Muscle of leg (tissue), 11 donors: ENCODE results near the gene TEX9. TPM values are rescaled to one million over a fixed set of nuclear protein-coding genes. Genes with fewer than 3 reads are reported as not detected.
"Not testable (repeated sequence)": the region's sequence is repeated elsewhere in the genome, so short reads cannot be mapped to it uniquely, and the experiment has no call there.

Experiments
- DNase-seq: peaks from one replicate; pipeline ENCODE4 v3.0.0; 2013
- H3K27ac ChIP-seq: one replicate; pipeline ENCODE4 v1.5.1; 2013; ENCODE audit warnings: mild to moderate bottlenecking, low read length, control low read depth
- H3K27me3 ChIP-seq: one replicate; pipeline ENCODE4 v1.6.1; 2013; ENCODE audit warnings: low read length; ENCODE audit not compliant: control insufficient read depth, insufficient read depth
- H3K36me3 ChIP-seq: one replicate; pipeline ENCODE4 v1.6.1; 2013; ENCODE audit warnings: low read length; ENCODE audit not compliant: control insufficient read depth, insufficient read depth
- H3K4me1 ChIP-seq: one replicate; pipeline ENCODE4 v1.6.1; 2013; ENCODE audit warnings: low read length; ENCODE audit not compliant: control insufficient read depth, insufficient read depth
- H3K4me3 ChIP-seq: one replicate; pipeline ENCODE4 v1.5.1; 2013; ENCODE audit warnings: low read length, control low read depth
- H3K9me3 ChIP-seq: replicated peaks from 2 replicates; pipeline ENCODE4 v1.6.1; 2013; ENCODE audit warnings: low read depth, low read length; ENCODE audit not compliant: control insufficient read depth
- WGBS: methylation state at CpG from one replicate; pipeline ENCODE4 v1.1.5; 2013; ENCODE audit warnings: missing lambda C conversion rate; ENCODE audit not compliant: insufficient coverage; 5-methylcytosine and 5-hydroxymethylcytosine counted together
- polyA plus RNA-seq, 8 donors: library from polyadenylated mRNA; unstranded; fragments of 120-200 nt; gene quantifications; one replicate each; pipeline versions ENCODE4 v1.2.1 to v1.2.3, GENCODE V29; 2013; ENCODE audit warnings: inconsistent platforms in 1 of 8, low replicate concordance in 1 of 8; ENCODE audit not compliant: insufficient read length in 8 of 8, insufficient read depth in 1 of 8
- total RNA-seq: library from RNA; stranded (reverse); fragments of 120-200 nt; gene quantifications from one replicate; pipeline ENCODE4 v1.2.4, GENCODE V29; 2013

Gene TEX9
- total and polyA plus RNA-seq, 9 donors: 1.8 to 4.1 (median 1.9) TPM

DNA sequence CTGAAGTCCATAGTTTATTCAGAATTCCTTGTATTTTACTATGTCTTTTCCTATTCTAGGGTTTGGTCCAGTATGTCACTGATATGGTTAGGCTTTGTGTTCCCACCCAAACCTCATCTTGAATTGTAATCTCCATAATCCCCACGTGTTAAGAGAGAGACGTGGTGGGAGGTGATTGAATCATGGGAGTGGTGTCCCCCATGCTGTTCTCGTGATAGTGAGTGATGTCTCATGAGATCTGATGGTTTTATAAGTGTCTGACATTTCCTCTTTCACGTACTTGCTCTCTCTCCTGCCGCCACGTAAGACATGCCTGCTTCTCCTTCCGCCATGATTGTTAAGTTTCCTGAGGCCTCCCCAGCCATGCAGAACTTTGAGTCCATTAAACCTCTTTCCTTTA, 6.6 kb upstream of the TEX9 start:
- H3K4me3 ChIP-seq: no peak overlapping the region
- DNase-seq: no peak
- H3K36me3 ChIP-seq: no peaks in the 10 kb centered on the region
- no peaks in the 10 kb centered on the region for H3K4me1 ChIP-seq
- no peaks in the 10 kb centered on the region for H3K9me3 ChIP-seq
- WGBS: no CpG with 5 or more reads among the region's 7 CpGs
- H3K27me3 ChIP-seq: no peaks in the 10 kb centered on the region
- no peak overlapping the region for H3K27ac ChIP-seq

DNA sequence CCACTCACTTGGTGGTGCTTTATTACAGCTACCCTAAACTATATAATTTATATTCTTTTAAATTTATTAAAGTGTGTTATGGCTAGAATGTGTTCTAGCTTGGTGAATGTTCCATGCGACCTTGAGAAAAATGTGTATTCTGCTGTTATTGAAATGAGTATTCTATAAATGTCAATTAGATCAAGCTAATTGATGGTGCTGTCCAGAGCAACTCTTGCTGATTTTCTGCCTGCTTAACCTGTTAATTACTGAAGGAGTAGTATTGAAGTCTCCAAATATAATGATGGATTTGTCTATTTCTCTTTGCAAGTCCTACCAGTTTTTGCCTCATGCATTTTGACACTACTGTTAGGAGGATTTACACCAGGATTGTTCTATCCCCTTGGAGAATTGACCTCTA, 3.2 kb upstream of the TEX9 start:
- H3K36me3 ChIP-seq: no peaks in the 10 kb centered on the region
- no peaks in the 10 kb centered on the region for H3K4me1 ChIP-seq
- no peak for DNase-seq
- no peak overlapping the region for H3K27ac ChIP-seq
- H3K4me3 ChIP-seq: no peak overlapping the region
- no peaks in the 10 kb centered on the region for H3K9me3 ChIP-seq
- no peaks in the 10 kb centered on the region for H3K27me3 ChIP-seq
- WGBS: 100% methylated on average over 1 of the region's 1 CpG

DNA sequence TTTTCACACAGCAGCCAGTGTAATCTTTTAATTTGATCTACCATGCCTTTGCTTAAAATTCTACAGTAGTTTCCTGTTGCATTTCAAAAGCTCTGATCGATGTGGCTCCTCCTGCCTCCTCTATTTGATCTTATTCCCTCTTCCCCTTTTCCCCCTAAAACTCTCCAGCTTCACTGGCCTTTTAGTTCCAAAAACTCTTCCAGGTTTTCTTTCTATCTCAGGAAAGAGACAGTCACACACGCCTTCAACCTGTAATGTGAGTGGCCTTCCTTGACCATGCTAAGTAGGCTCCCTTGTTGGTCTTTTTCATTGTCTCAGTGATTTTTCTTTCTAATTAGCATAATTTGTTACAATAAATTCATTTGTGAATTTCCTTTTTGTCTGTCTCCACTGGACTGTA, 985 bp downstream of the TEX9 start:
- no peak overlapping the region for H3K4me3 ChIP-seq
- 11% methylated on average over 1 of the region's 2 CpGs for WGBS
- H3K9me3 ChIP-seq: no peaks in the 10 kb centered on the region
- DNase-seq: no peak
- H3K27ac ChIP-seq: no peak overlapping the region
- H3K36me3 ChIP-seq: no peaks in the 10 kb centered on the region
- H3K27me3 ChIP-seq: no peaks in the 10 kb centered on the region
- H3K4me1 ChIP-seq: no peaks in the 10 kb centered on the region

DNA sequence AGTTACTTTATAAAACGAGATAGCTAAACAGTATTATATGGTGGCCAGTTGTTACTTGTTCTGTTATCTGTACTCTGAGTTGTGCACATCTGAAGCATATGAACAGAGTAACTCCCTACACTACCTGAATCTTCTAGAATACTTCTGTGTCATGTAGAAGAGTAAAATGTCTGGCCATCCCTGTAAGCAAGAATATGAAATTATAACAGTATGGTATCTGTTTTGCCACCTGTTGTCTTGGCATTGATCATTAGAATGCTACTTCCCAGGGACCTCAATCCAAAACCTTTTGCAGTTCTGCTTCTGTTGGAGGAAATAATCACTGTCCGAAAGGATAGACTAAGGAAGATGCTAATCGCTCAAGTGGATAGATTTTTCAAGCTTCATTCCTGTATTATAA, 1.9 kb downstream of the TEX9 start:
- H3K9me3 ChIP-seq: no peaks in the 10 kb centered on the region
- no peaks in the 10 kb centered on the region for H3K27me3 ChIP-seq
- H3K4me1 ChIP-seq: no peaks in the 10 kb centered on the region
- no peak for DNase-seq
- no peak overlapping the region for H3K4me3 ChIP-seq
- WGBS: no CpG with 5 or more reads among the region's 3 CpGs
- H3K36me3 ChIP-seq: no peaks in the 10 kb centered on the region
- no peak overlapping the region for H3K27ac ChIP-seq

DNA sequence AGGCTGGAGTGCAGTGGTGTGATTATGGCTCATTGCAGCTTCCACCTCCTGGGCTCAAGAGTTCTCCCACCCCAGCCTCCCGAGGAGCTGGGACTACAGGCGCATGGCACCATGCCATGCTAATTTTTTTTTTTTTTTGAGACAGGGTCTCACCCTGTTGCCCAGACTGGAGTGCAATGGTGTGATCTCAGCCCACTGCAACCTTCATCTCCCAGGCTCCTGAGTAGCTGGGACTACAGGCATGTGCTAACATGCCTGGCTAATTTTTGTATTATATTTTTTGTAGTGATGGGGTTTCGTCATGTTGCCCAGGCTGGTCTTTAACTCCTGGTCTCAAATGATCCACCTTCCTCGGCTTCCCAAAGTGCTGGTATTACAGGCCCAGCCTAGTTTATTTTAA, 4.0 kb downstream of the TEX9 start:
- no peaks in the 10 kb centered on the region for H3K4me1 ChIP-seq
- 60% methylated on average over 1 of the region's 4 CpGs for WGBS
- H3K9me3 ChIP-seq: no peaks in the 10 kb centered on the region
- DNase-seq: no peak
- H3K27ac ChIP-seq: no peak overlapping the region
- H3K27me3 ChIP-seq: no peaks in the 10 kb centered on the region
- no peak overlapping the region for H3K4me3 ChIP-seq
- H3K36me3 ChIP-seq: no peaks in the 10 kb centered on the region

DNA sequence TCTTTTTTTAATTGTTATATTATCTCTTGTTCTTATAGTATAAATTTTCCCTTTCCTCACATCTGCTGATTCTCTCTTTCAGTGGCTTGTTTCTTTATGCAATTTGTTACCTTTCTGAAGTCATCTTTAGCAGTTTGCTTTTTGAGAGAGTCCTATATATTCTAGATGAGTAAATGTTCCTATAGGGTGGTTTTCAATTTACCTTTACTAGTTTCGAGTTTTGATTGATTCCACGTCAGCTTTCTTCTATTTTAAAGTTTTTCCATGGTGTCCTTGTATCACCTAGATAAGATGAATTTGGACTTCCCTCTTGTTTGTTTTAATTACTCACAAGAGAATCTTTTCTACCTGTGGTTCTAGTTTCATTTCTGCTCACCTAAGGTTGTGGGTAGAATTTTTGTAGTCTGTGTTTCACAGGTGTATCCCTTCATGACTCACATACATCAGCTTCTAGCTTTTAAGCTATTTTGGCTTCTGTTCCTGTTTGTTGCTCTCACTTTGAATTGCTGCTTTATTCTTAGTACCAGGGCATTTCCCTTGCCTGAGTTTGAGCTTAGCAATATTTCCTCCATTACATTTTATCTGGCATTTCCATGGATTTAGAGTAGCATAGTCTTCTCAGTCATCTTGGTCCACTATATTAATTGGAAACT, 6.4 kb downstream of the TEX9 start:
- no peaks in the 10 kb centered on the region for H3K27me3 ChIP-seq

DNA sequence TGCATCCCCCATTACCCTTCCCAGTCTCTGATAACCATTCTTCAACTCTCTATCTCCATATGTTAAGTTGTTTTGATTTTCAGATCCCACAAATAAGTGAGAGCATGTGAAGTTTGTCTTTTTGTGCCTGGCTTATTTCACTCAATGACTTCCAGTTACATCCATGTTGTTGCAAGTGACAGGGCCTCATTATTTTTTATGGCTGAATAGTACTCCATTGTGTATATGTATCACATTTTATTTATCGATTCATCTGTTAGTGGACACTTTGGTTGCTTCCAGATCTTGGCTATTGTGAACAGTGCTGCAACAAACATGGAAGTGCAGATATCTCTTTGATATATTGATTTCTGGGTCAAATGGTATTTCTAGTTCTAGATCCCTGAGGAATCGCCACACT, 9.5 kb downstream of the TEX9 start:
- no CpG with 5 or more reads among the region's 2 CpGs for WGBS
- not testable (repeated sequence) for H3K36me3 ChIP-seq, DNase-seq, H3K9me3 ChIP-seq, H3K27ac ChIP-seq, H3K4me3 ChIP-seq, H3K4me1 ChIP-seq, H3K27me3 ChIP-seq

More for the DNA sequence above, 6.4 kb downstream of the TEX9 start:
- DNase-seq: no peak
- no peaks in the 10 kb centered on the region for H3K9me3 ChIP-seq
- no peak overlapping the region for H3K4me3 ChIP-seq
- no peaks in the 10 kb centered on the region for H3K36me3 ChIP-seq
- WGBS: no CpG with 5 or more reads among the region's 2 CpGs
- H3K4me1 ChIP-seq: no peaks in the 10 kb centered on the region
- no peak overlapping the region for H3K27ac ChIP-seq

DNA sequence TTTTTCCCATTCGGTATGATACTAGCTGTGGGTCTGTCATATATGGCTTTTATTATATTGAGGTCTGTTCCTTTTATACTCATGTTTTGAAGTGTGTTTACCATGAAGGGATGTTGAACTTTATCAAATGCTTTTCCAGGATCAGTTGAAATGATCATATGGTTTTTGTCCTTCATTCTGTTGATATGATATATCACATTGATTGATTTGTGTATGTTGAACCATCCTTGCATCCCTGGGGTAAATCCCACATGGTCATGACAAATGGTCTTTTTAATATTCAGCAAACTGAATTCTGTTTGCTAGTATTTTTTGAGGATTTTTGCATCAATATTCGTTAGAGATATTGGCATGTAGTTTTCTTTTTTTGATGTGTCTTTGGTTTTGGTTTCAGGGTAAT, 12.6 kb downstream of the TEX9 start:
- not testable (repeated sequence) for H3K4me1 ChIP-seq, H3K27ac ChIP-seq, H3K9me3 ChIP-seq, H3K27me3 ChIP-seq, H3K4me3 ChIP-seq, H3K36me3 ChIP-seq, DNase-seq
- no CpG with 5 or more reads among the region's 2 CpGs for WGBS

DNA sequence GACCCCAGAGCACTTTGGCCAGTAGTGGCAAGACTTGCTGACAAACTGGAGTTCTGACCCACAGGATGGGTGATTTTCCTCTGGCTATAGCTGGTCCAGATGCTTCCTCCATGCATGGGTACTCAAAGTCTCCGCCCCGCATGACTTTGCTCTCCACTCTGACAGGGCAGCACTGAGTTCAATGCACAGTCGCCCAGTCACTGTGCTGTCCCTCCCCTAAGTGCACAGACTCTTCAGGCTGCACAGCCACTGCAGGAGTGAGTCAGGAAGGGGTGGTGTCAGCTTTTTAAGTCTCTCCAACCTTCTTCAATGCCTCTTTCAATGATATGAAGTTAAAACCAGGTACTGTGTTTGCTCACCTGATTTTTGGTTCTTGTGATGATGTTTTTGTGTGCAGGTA, 17.8 kb downstream of the TEX9 start:
- no peaks in the 10 kb centered on the region for H3K27me3 ChIP-seq
- H3K4me3 ChIP-seq: no peak overlapping the region
- H3K4me1 ChIP-seq: no peaks in the 10 kb centered on the region
- no peak for DNase-seq
- 100% methylated on average over 1 of the region's 3 CpGs for WGBS
- H3K27ac ChIP-seq: no peak overlapping the region
- no peaks in the 10 kb centered on the region for H3K36me3 ChIP-seq
- H3K9me3 ChIP-seq: peaks cover 11% of the 10 kb centered on the region

DNA sequence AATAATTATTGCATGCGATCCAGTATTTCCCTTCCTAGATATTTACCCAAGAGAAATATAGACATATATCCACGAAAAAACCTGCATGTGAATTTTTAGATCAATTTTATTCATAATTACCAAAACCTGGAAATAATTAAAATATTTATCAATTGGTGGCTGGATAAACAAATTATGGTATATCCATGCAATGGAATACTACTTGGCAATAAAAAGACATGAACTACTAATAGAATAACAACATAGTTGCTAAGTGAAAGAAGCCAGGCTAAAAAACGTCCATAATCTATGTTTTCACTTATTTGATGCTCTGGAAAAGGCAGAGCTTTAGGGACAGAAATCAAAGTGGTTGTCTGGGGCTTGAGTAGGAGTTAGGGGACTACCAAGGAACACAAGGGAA, 20.7 kb downstream of the TEX9 start:
- Histone ChIP-seq H3K9me3 (peaks cover 4% of the 10 kb centered on the region), H3K4me1 (no peaks in the 10 kb centered on the region)
- no CpG with 5 or more reads among the region's 3 CpGs for WGBS

DNA sequence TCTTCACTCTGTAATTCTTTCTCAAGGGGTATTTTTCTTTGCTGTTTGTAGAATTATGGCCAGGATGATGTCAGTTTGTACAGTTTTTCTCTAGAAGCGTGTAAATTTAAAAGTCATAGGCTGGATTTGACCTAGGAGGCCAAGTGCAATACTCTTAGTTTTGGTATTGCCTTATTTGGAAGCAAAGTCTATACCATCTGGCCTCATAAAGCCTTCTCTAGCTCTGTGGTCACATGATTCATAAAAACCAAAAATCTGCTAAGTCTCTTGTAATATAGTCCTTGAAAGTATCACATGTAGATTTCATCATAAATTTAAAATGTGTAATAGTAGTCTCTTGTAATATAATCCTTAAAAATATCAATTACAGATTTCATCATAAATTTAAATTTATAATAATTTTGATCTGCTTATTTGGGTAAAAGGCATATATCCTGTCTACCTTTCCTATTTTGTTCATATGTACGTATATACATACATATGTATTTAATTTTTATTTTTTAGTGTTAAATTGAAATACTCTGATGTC, 25.6 kb downstream of the TEX9 start:
- Histone ChIP-seq H3K4me3 (no peak overlapping the region), H3K27me3 (no peaks in the 10 kb centered on the region), H3K4me1 (no peaks in the 10 kb centered on the region), H3K36me3 (no peaks in the 10 kb centered on the region), H3K9me3 (peaks cover 2% of the 10 kb centered on the region), H3K27ac (no peak overlapping the region)
- DNase-seq: no peak
- 60% methylated on average over 1 of the region's 2 CpGs for WGBS

More for the DNA sequence above, 20.7 kb downstream of the TEX9 start:
- Histone ChIP-seq H3K27me3 (no peaks in the 10 kb centered on the region), H3K27ac (no peak overlapping the region), H3K36me3 (no peaks in the 10 kb centered on the region), H3K4me3 (no peak overlapping the region)
- DNase-seq: no peak
